Right lobe of liver (tissue), 6 donors: ENCODE measurements around the gene ABCC5. TPM values are rescaled to one million over a fixed set of nuclear protein-coding genes. Genes with fewer than 3 reads are reported as not detected.

ENCODE experiments used
- ATAC-seq, 4 donors: fragments of 200-7000 bp; cut with Tn5 transposase; one replicate each; pipeline ENCODE4 v1.9.1; 2020; ENCODE audit warnings: mild to moderate bottlenecking in 4 of 4, moderate library complexity in 4 of 4
- DNase-seq, 3 donors: peaks; one replicate each; pipeline ENCODE4 v3.0.0-alpha.2; 2020
- H3K27ac ChIP-seq, 3 donors: fragments of 200-600 bp; one replicate each; pipeline ENCODE4 v1.8.0; 2022
- H3K27me3 ChIP-seq, 2 donors: fragments of 200-600 bp; one replicate each; pipeline ENCODE4 v1.8.0; 2022
- H3K36me3 ChIP-seq, 4 donors: fragments of 200-600 bp; sonication (generic) in 1 of 4; one replicate each; pipeline versions ENCODE4 v1.5.1 to v1.8.0; 2017 to 2022; ENCODE audit warnings: control low read depth in 1 of 4
- H3K4me1 ChIP-seq, 4 donors: fragments of 200-600 bp; sonication (generic) in 1 of 4; one replicate each; pipeline versions ENCODE4 v1.5.1 to v1.8.0; 2017 to 2022; ENCODE audit warnings: control low read depth in 1 of 4
- H3K4me3 ChIP-seq, 3 donors: fragments of 200-600 bp; one replicate each; pipeline ENCODE4 v1.8.0; 2022
- H3K9me3 ChIP-seq, 4 donors: fragments of 200-600 bp; sonication (generic) in 1 of 4; one replicate each; pipeline versions ENCODE4 v1.5.1 to v1.8.0; 2017 to 2022; ENCODE audit warnings: control low read depth in 1 of 4
- POLR2A ChIP-seq: fragments of 450-650 bp; IDR thresholded peaks from one replicate; pipeline ENCODE4 v1.6.1; 2017; ENCODE audit warnings: antibody characterized with exemption, mild to moderate bottlenecking
- WGBS: methylation state at CpG from one replicate; pipeline ENCODE4 v1.1.6; 2018; ENCODE audit warnings: low coverage, low lambda C conversion rate; ENCODE audit not compliant: insufficient coverage; ENCODE audit errors: missing lambda C conversion rate; 5-methylcytosine and 5-hydroxymethylcytosine counted together
- intact Hi-C, 2 donors: fragments of 100-400 bp; cut with DNase I; formaldehyde crosslinking; loops; one replicate each; pipeline versions ENCODE4 v1.11.2 to v1.14.1; 2022
- total RNA-seq, 6 experiments: library from RNA; depleted of rRNA in 2 of 6; stranded (reverse); fragments of >200 nt in 2 of 6; fragmentation: NEBNext Ultra II Directional in 3 of 6; extraction: Animal tissue kit (Norgen Biotek cat#: 25700) in 3 of 6; gene quantifications; one replicate each; pipeline versions ENCODE4 v1.1.0 to v1.2.4, GENCODE V29; 2016 to 2023
- TF ChIP-seq, protein P1 (sequence below), 4 donors: fragments of 200-600 bp in 3 of 4; fragments of 450-650 bp in 1 of 4; IDR thresholded peaks; one replicate each; pipeline versions ENCODE4 v1.5.1 to v1.8.0; 2016 to 2022; ENCODE audit warnings: antibody characterized with exemption in 4 of 4, mild to moderate bottlenecking in 2 of 4
- donor health status: DM: no; HTN: yes; CAD: no.
- donor health status: DM: no; HTN: no; CAD: no.
- donor health status: DM: no; HTN: no; CAD: no.
- donor health status: DM: no; HTN: yes; CAD: no.
- donor health status: DM: no; HTN: yes; CAD: no.

Gene ABCC5
- total RNA-seq, 6 experiments from 2014 or later = 5.5 to 9.4 (median 7.6) TPM

DNA sequence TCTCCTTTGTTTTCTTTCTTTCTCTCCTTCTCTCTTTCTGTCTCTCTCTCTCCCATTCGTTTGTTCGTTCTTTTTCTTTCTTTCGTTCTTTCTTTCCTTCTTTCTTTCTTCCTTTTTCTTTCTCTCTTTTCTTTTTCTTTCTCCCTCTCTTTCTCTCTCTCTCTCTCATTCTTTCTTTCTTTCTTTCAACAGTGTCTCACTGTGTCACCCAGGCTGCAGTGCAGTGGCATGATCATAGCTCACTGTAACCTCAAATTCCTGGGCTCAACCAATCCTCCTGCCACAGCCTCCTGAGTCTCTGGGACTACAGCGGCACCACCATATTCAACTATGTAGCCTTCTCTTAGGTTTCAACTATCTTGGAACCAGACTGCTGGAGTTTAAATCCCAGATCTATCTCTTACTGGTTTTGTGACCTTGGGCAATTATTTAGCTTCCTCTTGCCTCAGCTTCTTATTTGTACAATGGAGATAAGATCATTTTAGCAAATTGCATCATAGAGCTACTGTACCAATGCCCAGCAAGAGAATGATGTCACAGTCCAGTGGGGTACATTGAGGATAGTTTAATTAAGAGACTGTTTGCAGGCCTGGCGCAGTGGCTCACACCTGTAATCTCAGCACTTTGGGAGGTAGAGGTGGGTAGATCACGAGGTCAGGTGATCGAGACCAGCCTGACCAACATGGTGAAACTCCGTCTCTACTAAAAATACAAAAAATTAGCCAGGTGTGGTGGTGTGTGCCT lies 105.7 kb downstream of the ABCC5 start:
- ATAC-seq (peak in 1 of 4 donors; percentile 51), DNase-seq (no peak)
- 74% methylated on average over 8 of the region's 8 CpGs for WGBS
- Histone ChIP-seq H3K27ac (no peak overlapping the region), H3K4me3 (no peak overlapping the region), H3K9me3 (no peaks in the 10 kb centered on the region), H3K27me3 (no peaks in the 10 kb centered on the region), H3K36me3 (no peaks in the 10 kb centered on the region), H3K4me1 (no peaks in the 10 kb centered on the region)
- TF ChIP-seq POLR2A = no peak
- TF ChIP-seq, protein P1, sequence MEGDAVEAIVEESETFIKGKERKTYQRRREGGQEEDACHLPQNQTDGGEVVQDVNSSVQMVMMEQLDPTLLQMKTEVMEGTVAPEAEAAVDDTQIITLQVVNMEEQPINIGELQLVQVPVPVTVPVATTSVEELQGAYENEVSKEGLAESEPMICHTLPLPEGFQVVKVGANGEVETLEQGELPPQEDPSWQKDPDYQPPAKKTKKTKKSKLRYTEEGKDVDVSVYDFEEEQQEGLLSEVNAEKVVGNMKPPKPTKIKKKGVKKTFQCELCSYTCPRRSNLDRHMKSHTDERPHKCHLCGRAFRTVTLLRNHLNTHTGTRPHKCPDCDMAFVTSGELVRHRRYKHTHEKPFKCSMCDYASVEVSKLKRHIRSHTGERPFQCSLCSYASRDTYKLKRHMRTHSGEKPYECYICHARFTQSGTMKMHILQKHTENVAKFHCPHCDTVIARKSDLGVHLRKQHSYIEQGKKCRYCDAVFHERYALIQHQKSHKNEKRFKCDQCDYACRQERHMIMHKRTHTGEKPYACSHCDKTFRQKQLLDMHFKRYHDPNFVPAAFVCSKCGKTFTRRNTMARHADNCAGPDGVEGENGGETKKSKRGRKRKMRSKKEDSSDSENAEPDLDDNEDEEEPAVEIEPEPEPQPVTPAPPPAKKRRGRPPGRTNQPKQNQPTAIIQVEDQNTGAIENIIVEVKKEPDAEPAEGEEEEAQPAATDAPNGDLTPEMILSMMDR (IDR thresholded peaks at IDR 0.05) = no peak
- intact Hi-C loops = no loop called here

GRCh38 chr3:183911087-183911486 lies 106.6 kb downstream of the ABCC5 start:
- ATAC-seq = peak in 2 of 4 donors; percentile 9 to 18
- no peak for DNase-seq
- no peak overlapping the region for H3K4me3 ChIP-seq
- intact Hi-C loops = no loop called here
- TF ChIP-seq POLR2A = no peak
- TF ChIP-seq, protein P1 (IDR thresholded peaks at IDR 0.05) = no peak
- no peaks in the 10 kb centered on the region for H3K4me1 ChIP-seq
- no peaks in the 10 kb centered on the region for H3K36me3 ChIP-seq
- 75% methylated on average over 2 of the region's 6 CpGs for WGBS
- no peaks in the 10 kb centered on the region for H3K27me3 ChIP-seq
- no peak overlapping the region for H3K27ac ChIP-seq
- no peaks in the 10 kb centered on the region for H3K9me3 ChIP-seq

- no peaks in the 10 kb centered on the region for H3K9me3 ChIP-seq
- intact Hi-C loops = no loop called here
- H3K36me3 ChIP-seq = no peaks in the 10 kb centered on the region
- no peaks in the 10 kb centered on the region for H3K27me3 ChIP-seq
- 82% methylated on average over 5 of the region's 14 CpGs for WGBS
- TF ChIP-seq, protein P1 (IDR thresholded peaks at IDR 0.05) = no peak
- no peak for TF ChIP-seq POLR2A
- H3K4me1 ChIP-seq = no peaks in the 10 kb centered on the region
- DNase-seq (no peak), ATAC-seq (no peak)
- no peak overlapping the region for H3K27ac ChIP-seq
- H3K4me3 ChIP-seq = no peak overlapping the region
These were observed 108.6 kb downstream of the ABCC5 start for GRCh38 chr3:183909030-183909600.

- Histone ChIP-seq H3K27ac (no peak overlapping the region), H3K27me3 (no peaks in the 10 kb centered on the region), H3K4me3 (no peak overlapping the region), H3K9me3 (no peaks in the 10 kb centered on the region), H3K36me3 (no peaks in the 10 kb centered on the region), H3K4me1 (no peaks in the 10 kb centered on the region)
- intact Hi-C loops = no loop called here
- no peak for ATAC-seq
- no CpG with 5 or more reads among the region's 16 CpGs for WGBS
- no peak for DNase-seq
- TF ChIP-seq POLR2A = no peak
These were observed 109.8 kb downstream of the ABCC5 start for GRCh38 chr3:183907911-183908331.

- intact Hi-C loops = no loop called here
- H3K27ac ChIP-seq = no peak overlapping the region
- DNase-seq = no peak
- H3K36me3 ChIP-seq = no peaks in the 10 kb centered on the region
- no peak overlapping the region for H3K4me3 ChIP-seq
- no peaks in the 10 kb centered on the region for H3K9me3 ChIP-seq
- no peak for ATAC-seq
- no peaks in the 10 kb centered on the region for H3K27me3 ChIP-seq
- H3K4me1 ChIP-seq = no peaks in the 10 kb centered on the region
- TF ChIP-seq, protein P1 (IDR thresholded peaks at IDR 0.05) = no peak
- WGBS = 55% methylated on average over 5 of the region's 6 CpGs
These were observed 110.5 kb downstream of the ABCC5 start for GRCh38 chr3:183907176-183907575.
